ENCODE measurements around the gene GPBAR1. TPM values are rescaled to one million over a fixed set of nuclear protein-coding genes. Genes with fewer than 3 reads are reported as not detected.

The GPBAR1 gene
- total and polyA plus RNA-seq, 9 of the 15 experiments (the other 6 are each of a cell fraction or from before 2014, with no cell fraction given), result not detected

DNA sequence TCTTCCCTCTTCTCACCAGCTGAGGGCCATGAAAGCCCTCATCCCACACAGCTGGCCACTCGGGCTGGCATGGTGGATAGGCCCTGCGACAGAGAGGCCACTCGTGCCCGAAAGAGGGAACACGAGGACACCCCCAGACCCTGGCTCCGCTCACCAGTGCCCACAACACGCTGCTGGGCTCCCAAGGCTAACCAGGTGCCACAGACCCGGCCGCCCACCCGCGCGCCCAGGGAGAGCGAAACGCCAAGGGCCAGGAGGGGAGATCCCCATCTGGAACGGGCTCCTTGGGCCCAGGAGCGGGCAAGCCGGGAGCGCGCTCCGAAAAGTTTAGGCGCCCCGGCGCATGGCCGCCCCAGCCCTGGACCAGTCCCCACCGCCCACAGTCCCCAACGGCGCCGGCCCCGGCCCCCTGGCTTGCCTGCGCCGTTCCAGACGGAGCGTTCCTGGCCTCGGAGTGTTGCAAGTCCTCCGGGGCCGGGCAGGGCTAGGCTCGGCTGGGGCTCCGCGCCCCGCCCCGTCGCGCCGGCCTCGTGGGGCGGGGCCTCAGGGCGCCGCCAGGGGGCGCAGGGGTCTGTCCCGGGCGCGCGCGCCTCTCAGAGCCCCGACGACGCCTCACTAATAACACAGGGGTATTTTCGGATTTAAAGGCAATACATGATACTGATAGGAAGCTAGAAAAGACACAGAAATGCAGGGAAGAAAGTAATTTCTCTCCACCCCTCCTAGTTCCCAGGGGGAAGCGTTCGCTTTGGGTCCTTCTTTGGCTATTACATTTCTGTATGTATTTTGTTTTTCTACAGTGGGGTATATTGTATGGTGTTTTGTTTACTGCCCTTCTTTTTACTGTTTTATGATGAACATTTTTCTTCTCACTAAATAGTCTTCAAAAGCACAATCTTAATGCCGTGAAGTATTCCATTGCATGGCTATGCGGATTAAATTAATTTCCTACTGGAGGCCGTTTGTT, 31.5 kb downstream of the GPBAR1 start, which contains the start of gene TMBIM1 (continued):
- TF ChIP-seq ZNF766 (CRISPR knock-in tag; conservative IDR thresholded peaks at IDR 0.05) (peak; percentile 12; the same call in 1 of the 2 replicates), L3MBTL2 (IDR thresholded peaks at IDR 0.05) (peak; percentile 94), CXXC5 (CRISPR knock-in tag; IDR thresholded peaks at IDR 0.05) (peak; percentile 85), SUPT5H (IDR thresholded peaks at IDR 0.05) (peak; percentile 50; the same call in 1 of the 2 replicates), ZNF24 (IDR thresholded peaks at IDR 0.05) (peak; percentile 15; the same call in 1 of the 2 replicates), KLF1 (tag; IDR thresholded peaks at IDR 0.05) (peak; percentile 95), JUN (IDR thresholded peaks at IDR 0.05; ENCODE audit: borderline replicate concordance, low read depth, low read length) (peak; percentile 25; the same call in 1 of the 2 replicates), JUN (CRISPR knock-in tag; IDR thresholded peaks at IDR 0.05; ENCODE audit: borderline replicate concordance) (no peak), ZNF75A (CRISPR knock-in tag; IDR thresholded peaks at IDR 0.05) (no peak), MAZ (CRISPR knock-in tag; conservative IDR thresholded peaks at IDR 0.05 in 1 of 2, IDR thresholded peaks at IDR 0.05 in 1 of 2) (peak; percentile 44 to 70; a peak in 2 of 4 replicates), FOXK2 (conservative IDR thresholded peaks at IDR 0.05 in 1 of 2, IDR thresholded peaks at IDR 0.05 in 1 of 2; ENCODE audit: low read depth in 2 of 2) (no peak), GATA2 (CRISPR knock-in tag; IDR thresholded peaks at IDR 0.05) (no peak), GATAD2B (IDR thresholded peaks at IDR 0.05; ENCODE audit: borderline replicate concordance) (peak; percentile 87), ZNF780A (CRISPR knock-in tag; IDR thresholded peaks at IDR 0.05) (no peak), TBP (optimal IDR thresholded peaks at IDR 0.05; ENCODE audit: low read depth, low read length) (peak; percentile 64), RBFOX2 (IDR thresholded peaks at IDR 0.05; ENCODE audit: low read depth, low read length) (peak; percentile 79), SMAD4 (CRISPR knock-in tag; conservative IDR thresholded peaks at IDR 0.05) (peak; percentile 96), NCOA6 (IDR thresholded peaks at IDR 0.05) (peak; percentile 47; the same call in 1 of the 2 replicates)
- TF ChIP-seq, protein P1, sequence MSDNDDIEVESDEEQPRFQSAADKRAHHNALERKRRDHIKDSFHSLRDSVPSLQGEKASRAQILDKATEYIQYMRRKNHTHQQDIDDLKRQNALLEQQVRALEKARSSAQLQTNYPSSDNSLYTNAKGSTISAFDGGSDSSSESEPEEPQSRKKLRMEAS (CRISPR knock-in tag; IDR thresholded peaks at IDR 0.05), result peak; percentile 62; the same call in 1 of the 2 replicates
- TF ChIP-seq, protein P2, sequence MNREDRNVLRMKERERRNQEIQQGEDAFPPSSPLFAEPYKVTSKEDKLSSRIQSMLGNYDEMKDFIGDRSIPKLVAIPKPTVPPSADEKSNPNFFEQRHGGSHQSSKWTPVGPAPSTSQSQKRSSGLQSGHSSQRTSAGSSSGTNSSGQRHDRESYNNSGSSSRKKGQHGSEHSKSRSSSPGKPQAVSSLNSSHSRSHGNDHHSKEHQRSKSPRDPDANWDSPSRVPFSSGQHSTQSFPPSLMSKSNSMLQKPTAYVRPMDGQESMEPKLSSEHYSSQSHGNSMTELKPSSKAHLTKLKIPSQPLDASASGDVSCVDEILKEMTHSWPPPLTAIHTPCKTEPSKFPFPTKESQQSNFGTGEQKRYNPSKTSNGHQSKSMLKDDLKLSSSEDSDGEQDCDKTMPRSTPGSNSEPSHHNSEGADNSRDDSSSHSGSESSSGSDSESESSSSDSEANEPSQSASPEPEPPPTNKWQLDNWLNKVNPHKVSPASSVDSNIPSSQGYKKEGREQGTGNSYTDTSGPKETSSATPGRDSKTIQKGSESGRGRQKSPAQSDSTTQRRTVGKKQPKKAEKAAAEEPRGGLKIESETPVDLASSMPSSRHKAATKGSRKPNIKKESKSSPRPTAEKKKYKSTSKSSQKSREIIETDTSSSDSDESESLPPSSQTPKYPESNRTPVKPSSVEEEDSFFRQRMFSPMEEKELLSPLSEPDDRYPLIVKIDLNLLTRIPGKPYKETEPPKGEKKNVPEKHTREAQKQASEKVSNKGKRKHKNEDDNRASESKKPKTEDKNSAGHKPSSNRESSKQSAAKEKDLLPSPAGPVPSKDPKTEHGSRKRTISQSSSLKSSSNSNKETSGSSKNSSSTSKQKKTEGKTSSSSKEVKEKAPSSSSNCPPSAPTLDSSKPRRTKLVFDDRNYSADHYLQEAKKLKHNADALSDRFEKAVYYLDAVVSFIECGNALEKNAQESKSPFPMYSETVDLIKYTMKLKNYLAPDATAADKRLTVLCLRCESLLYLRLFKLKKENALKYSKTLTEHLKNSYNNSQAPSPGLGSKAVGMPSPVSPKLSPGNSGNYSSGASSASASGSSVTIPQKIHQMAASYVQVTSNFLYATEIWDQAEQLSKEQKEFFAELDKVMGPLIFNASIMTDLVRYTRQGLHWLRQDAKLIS (CRISPR knock-in tag; IDR thresholded peaks at IDR 0.05), result 0 out of 2 replicates have a peak, but pooled peaks have one; percentile 13

All from K562 (cell line).